Measurements from ENCODE around the gene EFNA2.

Gene EFNA2

DNA sequence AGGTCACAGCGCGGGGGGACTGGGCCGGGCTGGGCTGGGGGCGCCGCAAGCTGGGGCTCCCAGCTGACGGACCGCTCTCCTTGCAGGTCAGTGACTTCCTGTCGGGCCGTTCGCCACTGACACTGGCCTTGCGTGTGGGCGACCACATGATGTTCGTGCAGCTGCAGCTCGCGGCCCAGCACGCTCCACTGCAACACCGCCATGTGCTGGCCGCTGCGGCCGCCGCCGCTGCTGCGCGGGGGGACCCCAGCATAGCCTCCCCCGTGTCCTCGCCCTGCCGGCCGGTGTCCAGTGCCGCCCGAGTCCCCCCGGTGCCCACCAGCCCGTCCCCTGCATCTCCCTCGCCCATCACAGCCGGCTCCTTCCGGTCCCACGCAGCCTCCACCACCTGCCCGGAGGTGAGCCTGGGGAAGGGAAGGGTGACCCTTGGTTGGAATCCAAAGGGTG is 31.6 kb upstream of the EFNA2 start:
- H3K4me3 ChIP-seq (ENCODE audit: low read depth, low read length): no peak overlapping the region
- no peak for DNase-seq (ENCODE audit: low read depth)
- TF ChIP-seq CTCF (IDR thresholded peaks at IDR 0.05; ENCODE audit: insufficient read depth, low read depth, low read length, missing control alignments): no peak

GRCh38 chr19:1254530-1255185 is 31.0 kb upstream of the EFNA2 start:
- no peak for TF ChIP-seq CTCF (IDR thresholded peaks at IDR 0.05; ENCODE audit: insufficient read depth, low read depth, low read length, missing control alignments)
- DNase-seq (ENCODE audit: low read depth): no peak
- no peak overlapping the region for H3K4me3 ChIP-seq (ENCODE audit: low read depth, low read length)

DNA sequence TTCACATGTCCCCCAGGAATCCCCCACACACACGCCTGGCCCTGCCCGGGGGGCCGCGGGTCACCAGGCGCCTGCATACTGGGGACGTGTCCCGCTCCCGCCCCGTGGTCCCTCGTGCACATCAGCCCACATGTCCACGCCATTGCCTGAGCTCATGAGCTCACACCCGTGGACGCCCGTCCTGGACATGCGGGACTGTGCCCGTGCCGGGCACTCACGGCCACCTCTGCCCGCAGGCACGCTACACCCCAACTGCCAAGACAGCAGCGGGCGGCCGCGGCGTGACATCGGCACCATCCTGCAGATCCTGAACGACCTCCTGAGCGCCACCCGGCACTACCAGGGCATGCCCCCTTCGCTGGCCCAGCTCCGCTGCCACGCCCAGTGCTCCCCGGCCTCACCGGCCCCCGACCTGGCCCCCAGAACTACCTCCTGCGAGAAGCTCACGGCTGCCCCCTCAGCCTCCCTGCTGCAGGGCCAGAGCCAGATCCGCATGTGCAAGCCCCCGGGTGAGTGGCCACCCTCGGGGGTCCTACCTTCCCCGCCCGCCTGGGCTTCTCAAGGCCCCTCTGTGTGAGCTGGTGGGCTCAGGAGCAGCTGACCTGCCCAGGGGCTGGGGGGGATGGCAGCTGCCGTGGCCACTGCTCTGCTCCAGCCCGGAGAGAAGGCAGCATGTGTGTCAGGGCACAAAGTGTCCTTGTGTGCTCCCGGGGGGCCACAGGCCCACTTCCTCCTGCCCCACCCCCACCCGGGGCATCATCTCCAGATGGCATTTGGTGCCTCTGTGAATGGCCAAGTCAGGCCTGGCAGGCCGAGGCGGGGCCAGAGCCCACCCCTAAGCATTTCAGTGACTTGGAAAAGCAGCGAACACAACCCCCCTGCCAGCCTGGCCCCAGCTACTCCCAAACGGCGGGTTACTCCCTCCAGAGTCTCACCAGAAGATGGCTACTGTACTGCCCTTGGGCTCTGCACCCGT is 30.2 kb upstream of the EFNA2 start:
- no peak for DNase-seq (ENCODE audit: low read depth)
- no peak for TF ChIP-seq CTCF (IDR thresholded peaks at IDR 0.05; ENCODE audit: insufficient read depth, low read depth, low read length, missing control alignments)
- no peak overlapping the region for H3K4me3 ChIP-seq (ENCODE audit: low read depth, low read length)

DNA sequence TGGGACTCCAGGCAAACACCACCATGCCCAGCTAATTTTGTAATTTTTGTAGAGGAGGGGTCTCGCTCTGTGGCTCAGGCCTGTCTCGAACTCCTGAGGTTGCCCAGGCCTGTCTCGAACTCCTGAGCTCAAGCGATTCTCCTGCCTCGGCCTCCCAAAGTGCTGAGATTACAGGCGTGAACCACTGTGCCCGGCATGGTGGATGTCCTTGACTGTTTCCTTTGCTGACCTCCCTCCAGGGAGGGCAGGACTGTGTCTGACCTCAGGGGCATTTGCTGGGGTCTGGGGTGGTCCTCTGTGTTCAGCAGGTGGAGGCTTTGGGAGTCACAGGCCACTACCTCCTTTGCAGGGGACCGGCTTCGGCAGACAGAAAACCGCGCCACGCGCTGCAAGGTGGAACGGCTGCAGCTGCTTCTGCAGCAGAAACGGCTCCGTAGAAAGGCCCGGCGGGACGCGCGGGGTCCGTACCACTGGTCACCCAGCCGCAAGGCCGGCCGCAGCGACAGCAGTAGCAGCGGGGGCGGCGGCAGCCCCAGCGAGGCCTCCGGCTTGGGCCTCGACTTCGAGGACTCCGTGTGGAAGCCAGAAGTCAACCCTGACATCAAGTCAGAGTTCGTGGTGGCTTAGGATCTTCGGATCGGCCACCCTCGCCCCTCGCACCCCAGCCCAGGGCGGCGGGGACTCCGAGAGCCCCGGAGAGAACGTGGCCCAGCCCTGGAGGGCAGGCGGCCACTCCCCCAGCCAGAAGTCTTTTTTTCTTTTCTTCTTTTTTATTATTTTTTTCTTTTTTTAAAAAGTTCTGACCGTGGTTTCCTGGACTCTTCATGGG is 28.8 kb upstream of the EFNA2 start:
- no peak for DNase-seq (ENCODE audit: low read depth)
- H3K4me3 ChIP-seq (ENCODE audit: low read depth, low read length): no peak overlapping the region
- TF ChIP-seq CTCF (IDR thresholded peaks at IDR 0.05; ENCODE audit: insufficient read depth, low read depth, low read length, missing control alignments): no peak

- H3K4me3 ChIP-seq (ENCODE audit: low read depth, low read length): peak overlapping the region; percentile 83
- no peak for DNase-seq (ENCODE audit: low read depth)
- TF ChIP-seq CTCF (IDR thresholded peaks at IDR 0.05; ENCODE audit: insufficient read depth, low read depth, low read length, missing control alignments): no peak
These were observed 28.1 kb upstream of the EFNA2 start for GRCh38 chr19:1257475-1258162.

DNA sequence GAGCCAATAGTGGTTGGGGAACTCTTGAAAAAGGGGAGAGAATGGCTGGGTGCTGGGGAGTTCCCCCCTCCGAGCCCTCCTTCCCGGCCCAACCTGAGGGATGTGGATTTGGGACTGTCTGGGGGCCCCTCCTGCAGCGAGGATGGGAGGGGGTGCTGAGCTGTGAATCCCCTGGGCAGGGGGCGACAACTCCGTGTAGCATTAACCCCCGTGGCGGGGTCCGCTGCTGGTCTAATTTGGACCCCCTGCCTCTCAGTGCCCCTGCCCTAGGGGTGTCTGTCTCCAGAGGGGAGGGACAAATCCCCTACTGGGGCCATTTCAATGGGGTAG is 27.5 kb upstream of the EFNA2 start:
- peak overlapping the region; percentile 83 for H3K4me3 ChIP-seq (ENCODE audit: low read depth, low read length)

More for the DNA sequence above, 27.5 kb upstream of the EFNA2 start:
- DNase-seq (ENCODE audit: low read depth): no peak
- TF ChIP-seq CTCF (IDR thresholded peaks at IDR 0.05; ENCODE audit: insufficient read depth, low read depth, low read length, missing control alignments): no peak
